ENCODE data around the gene RASL11A. TPM values are rescaled to one million over a fixed set of nuclear protein-coding genes. Genes with fewer than 3 reads are reported as not detected.
"Not testable (repeated sequence)": the region's sequence is repeated elsewhere in the genome, so short reads cannot be mapped to it uniquely, and the experiment has no call there.

Gene RASL11A
- total and polyA plus RNA-seq, 11 donors = 2.9 to 13.7 (median 5.4) TPM

DNA sequence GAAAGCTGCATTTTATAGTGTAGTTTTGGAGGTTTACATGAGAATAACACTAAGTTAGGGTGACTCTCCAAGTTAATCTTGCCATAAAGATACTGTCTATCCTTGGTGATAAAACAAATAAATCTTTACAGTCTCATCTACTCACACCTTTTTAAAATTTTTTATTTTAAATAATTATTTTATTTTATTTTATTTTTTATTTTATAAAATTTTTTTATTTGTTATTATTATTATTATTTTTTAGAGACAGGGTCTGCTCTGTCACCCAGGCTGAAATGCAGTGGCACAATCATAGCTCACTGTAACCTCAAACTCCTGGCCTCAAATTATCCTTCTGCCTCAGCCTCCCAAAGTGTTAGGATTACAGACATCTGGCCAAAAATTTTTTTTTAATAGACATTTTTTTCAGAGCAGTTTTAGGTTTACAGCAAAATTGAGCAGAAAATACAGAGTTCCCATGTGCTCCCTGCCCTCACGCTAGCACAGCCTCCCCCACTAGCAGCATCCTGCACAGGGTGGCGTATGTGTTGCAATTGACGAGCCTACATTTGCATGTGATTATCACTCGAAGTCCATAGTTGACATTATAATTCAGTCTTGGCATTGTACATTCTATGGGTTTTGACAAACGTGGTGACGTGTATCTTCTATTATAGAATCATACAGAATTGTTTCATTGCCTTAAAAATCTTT, 41.0 kb downstream of the RASL11A start:
- intact Hi-C loops (cut with DNase I) = no loop called here
- no peaks in the 10 kb centered on the region for H3K4me1 ChIP-seq
- peaks cover 0 to 15% (median 1%) of the 10 kb centered on the region in 9 donors for H3K27me3 ChIP-seq
- WGBS, 4 donors = 69 to 78% (median 71%) methylated on average over 6 of the region's 6 CpGs
- ATAC-seq = no peak
- H3K36me3 ChIP-seq = no peaks in the 10 kb centered on the region
- H3K9me3 ChIP-seq = no peaks in the 10 kb centered on the region
- no peak for DNase-seq
- no peak overlapping the region for H3K27ac ChIP-seq
- no peak for TF ChIP-seq POLR2A (IDR thresholded peaks at IDR 0.05)
- TF ChIP-seq, protein P1, sequence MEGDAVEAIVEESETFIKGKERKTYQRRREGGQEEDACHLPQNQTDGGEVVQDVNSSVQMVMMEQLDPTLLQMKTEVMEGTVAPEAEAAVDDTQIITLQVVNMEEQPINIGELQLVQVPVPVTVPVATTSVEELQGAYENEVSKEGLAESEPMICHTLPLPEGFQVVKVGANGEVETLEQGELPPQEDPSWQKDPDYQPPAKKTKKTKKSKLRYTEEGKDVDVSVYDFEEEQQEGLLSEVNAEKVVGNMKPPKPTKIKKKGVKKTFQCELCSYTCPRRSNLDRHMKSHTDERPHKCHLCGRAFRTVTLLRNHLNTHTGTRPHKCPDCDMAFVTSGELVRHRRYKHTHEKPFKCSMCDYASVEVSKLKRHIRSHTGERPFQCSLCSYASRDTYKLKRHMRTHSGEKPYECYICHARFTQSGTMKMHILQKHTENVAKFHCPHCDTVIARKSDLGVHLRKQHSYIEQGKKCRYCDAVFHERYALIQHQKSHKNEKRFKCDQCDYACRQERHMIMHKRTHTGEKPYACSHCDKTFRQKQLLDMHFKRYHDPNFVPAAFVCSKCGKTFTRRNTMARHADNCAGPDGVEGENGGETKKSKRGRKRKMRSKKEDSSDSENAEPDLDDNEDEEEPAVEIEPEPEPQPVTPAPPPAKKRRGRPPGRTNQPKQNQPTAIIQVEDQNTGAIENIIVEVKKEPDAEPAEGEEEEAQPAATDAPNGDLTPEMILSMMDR (IDR thresholded peaks at IDR 0.05) = no peak
- no peak overlapping the region for H3K4me3 ChIP-seq

GRCh38 chr13:27313770-27314169, 43.1 kb downstream of the RASL11A start:
- Histone ChIP-seq H3K36me3 (no peaks in the 10 kb centered on the region), H3K4me1 (no peaks in the 10 kb centered on the region), H3K27me3 (peaks cover 0 to 18% (median 3%) of the 10 kb centered on the region in 9 donors), H3K27ac (no peak overlapping the region), H3K9me3 (no peaks in the 10 kb centered on the region), H3K4me3 (no peak overlapping the region)
- DNase-seq = no peak
- ATAC-seq = no peak
- 88 to 100% (median 95%) methylated on average over 1 of the region's 1 CpG for WGBS, 4 donors
- intact Hi-C loops (cut with DNase I) = no loop called here
- TF ChIP-seq, protein P1 (IDR thresholded peaks at IDR 0.05) = no peak
- no peak for TF ChIP-seq POLR2A (IDR thresholded peaks at IDR 0.05)

GRCh38 chr13:27319404-27319803, 48.8 kb downstream of the RASL11A start:
- Histone ChIP-seq H3K27me3 (peaks cover 0 to 18% (median 4%) of the 10 kb centered on the region in 9 donors), H3K4me1 (no peaks in the 10 kb centered on the region), H3K27ac (no peak overlapping the region), H3K36me3 (no peaks in the 10 kb centered on the region), H3K4me3 (no peak overlapping the region), H3K9me3 (peaks cover 0 to 2% (median 0%) of the 10 kb centered on the region in 12 donors)
- ATAC-seq (no peak), DNase-seq (no peak)
- intact Hi-C loops (cut with DNase I) = no loop called here
- TF ChIP-seq, protein P1 (IDR thresholded peaks at IDR 0.05) = no peak
- TF ChIP-seq POLR2A (IDR thresholded peaks at IDR 0.05) = no peak

DNA sequence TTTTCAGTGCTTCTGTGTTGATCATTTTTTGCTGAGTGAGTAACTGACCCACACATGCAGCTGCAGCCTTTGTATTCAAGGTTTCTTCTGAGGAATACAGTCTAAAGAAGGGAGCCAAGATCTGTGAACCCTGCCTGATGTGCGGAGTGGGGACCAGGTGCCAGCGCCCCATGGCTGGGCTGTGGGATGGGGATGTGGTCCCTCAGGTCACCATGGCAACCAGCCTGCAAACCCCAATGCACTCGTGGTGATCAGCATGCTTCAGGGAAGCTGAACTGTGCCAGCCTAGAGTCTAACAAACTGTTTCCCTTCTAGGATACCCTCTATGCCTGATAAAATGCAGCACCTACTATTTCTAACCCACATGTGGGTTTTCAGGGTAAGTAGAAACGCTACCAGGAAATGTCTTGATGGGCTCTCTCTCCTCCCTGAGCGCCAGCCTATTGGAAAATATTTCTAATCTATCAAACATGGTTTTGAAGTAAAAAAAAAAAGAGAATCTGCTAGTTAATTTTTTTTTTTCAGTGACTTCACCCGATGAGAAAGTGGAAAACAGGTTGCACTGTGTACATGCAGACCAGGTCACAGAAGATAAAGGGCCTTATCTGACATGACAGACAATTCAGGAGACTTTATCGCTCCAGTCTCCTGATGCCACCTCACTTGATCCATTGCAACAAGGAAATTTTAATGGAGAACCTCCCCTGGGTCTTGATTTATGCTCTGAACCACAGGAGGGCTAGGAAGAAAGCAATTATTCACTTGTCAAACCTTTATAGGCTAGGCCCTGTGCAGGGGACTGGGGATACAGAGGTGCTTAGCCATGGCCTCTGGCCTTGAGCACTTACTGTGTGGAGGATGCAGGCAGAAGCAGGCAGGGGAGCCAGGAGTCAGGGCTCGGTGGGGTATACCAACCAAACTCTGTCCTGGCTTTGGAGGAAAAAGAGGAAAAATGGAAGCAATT, 51.1 kb downstream of the RASL11A start:
- H3K27ac ChIP-seq = no peak overlapping the region
- peaks cover 0 to 2% (median 0%) of the 10 kb centered on the region in 12 donors for H3K9me3 ChIP-seq
- H3K27me3 ChIP-seq = peaks cover 0 to 9% (median 0%) of the 10 kb centered on the region in 9 donors
- no peak overlapping the region for H3K4me3 ChIP-seq
- DNase-seq = no peak
- ATAC-seq = no peak
- H3K36me3 ChIP-seq = no peaks in the 10 kb centered on the region
- no peak for TF ChIP-seq POLR2A (IDR thresholded peaks at IDR 0.05)
- TF ChIP-seq, protein P1 (IDR thresholded peaks at IDR 0.05) = no peak
- 72 to 76% (median 74%) methylated on average over 8 of the region's 8 CpGs for WGBS, 4 donors
- H3K4me1 ChIP-seq = no peaks in the 10 kb centered on the region
- intact Hi-C loops (cut with DNase I) = no loop called here

GRCh38 chr13:27322443-27322842, 51.8 kb downstream of the RASL11A start:
- H3K27me3 ChIP-seq; intact Hi-C loops (cut with DNase I); H3K36me3 ChIP-seq; H3K9me3 ChIP-seq; H3K4me3 ChIP-seq; H3K27ac ChIP-seq; H3K4me1 ChIP-seq; ATAC-seq; DNase-seq: not testable (repeated sequence)
- 80 to 86% (median 82%) methylated on average over 6 of the region's 6 CpGs for WGBS, 4 donors

All from heart left ventricle (tissue), 16 donors.